B cell (primary cell): ENCODE measurements around the gene CA9. TPM values are rescaled to one million over a fixed set of nuclear protein-coding genes. Genes with fewer than 3 reads are reported as not detected.

ENCODE experiments used
- ATAC-seq: fragments of 200-7000 bp; cut with Tn5 transposase; one replicate; pipeline ENCODE4 v1.10.0; 2021; ENCODE audit warnings: low read depth, mild to moderate bottlenecking, moderate number of reproducible peaks, moderate library complexity
- CTCF ChIA-PET: fragments of 350-600 bp; sonication (Branson Sonifier 250); formaldehyde crosslinking; loops from one replicate; lab custom pipeline; 2021; ENCODE audit warnings: antibody characterized with exemption, inconsistent platforms; lab: Charles Lee
- POLR2A ChIA-PET: fragments of 350-600 bp; sonication (Branson Sonifier 250); formaldehyde crosslinking; loops from one replicate; lab custom pipeline; 2021; ENCODE audit warnings: antibody characterized with exemption; lab: Charles Lee
- DNase-seq: peaks from one replicate; pipeline ENCODE4 v3.0.0; 2013
- H2AFZ ChIP-seq: 2 replicates; pipeline ENCODE4 v1.6.1; 2012; ENCODE audit warnings: mild to moderate bottlenecking, low read depth, low read length; ENCODE audit not compliant: insufficient read depth, poor library complexity, severe bottlenecking
- H3K27ac ChIP-seq, 2 donors: 1 replicate in 1 of 2; 2 replicates in 1 of 2; pipeline ENCODE4 v1.5.1; 2012 to 2013; ENCODE audit warnings: low read length in 2 of 2, mild to moderate bottlenecking in 2 of 2, moderate library complexity in 1 of 2
- H3K27me3 ChIP-seq, 4 experiments: fragments of 200-600 bp in 1 of 4; sonication (generic) in 1 of 4; replicated peaks in 1 of 4; 1 replicate in 2 of 4; 2 replicates in 2 of 4; pipeline versions ENCODE4 v1.6.1 to v1.7.0; 2013 to 2016; ENCODE audit warnings: low read length in 3 of 4, mild to moderate bottlenecking in 2 of 4, mixed read lengths in 1 of 4, moderate library complexity in 1 of 4; ENCODE audit not compliant: insufficient read depth in 4 of 4, control insufficient read depth in 3 of 4; ENCODE audit errors: control extremely low read depth in 1 of 4
- H3K36me3 ChIP-seq, 2 experiments: replicated peaks in 1 of 2; 1 replicate in 1 of 2; 2 replicates in 1 of 2; pipeline versions ENCODE4 v1.6.1 to v1.7.1; 2013; ENCODE audit warnings: low read length in 1 of 2; ENCODE audit not compliant: insufficient read depth in 2 of 2, control insufficient read depth in 1 of 2; ENCODE audit errors: control extremely low read depth in 1 of 2, extremely low read depth in 1 of 2
- H3K4me1 ChIP-seq, 2 donors: fragments of 200-600 bp in 1 of 2; sonication (generic) in 1 of 2; 1 replicate in 1 of 2; 2 replicates in 1 of 2; pipeline versions ENCODE4 v1.5.1 to v1.6.1; 2013 to 2017; ENCODE audit warnings: low read length in 2 of 2; ENCODE audit not compliant: control insufficient read depth in 2 of 2, insufficient read depth in 2 of 2
- H3K4me2 ChIP-seq: replicated peaks from 2 replicates; pipeline ENCODE3; 2012; ENCODE audit warnings: mild to moderate bottlenecking, low read depth, low read length; ENCODE audit not compliant: poor library complexity, severe bottlenecking
- H3K4me3 ChIP-seq, 5 experiments: fragments of 200-600 bp in 1 of 5; sonication (generic) in 1 of 5; 1 replicate in 3 of 5; 2 replicates in 2 of 5; pipeline versions ENCODE4 v1.5.1 to v1.7.0; 2011 to 2016; ENCODE audit warnings: low read length in 4 of 5, mild to moderate bottlenecking in 4 of 5, low read depth in 2 of 5, control low read depth in 1 of 5, moderate library complexity in 1 of 5; ENCODE audit not compliant: insufficient read depth in 1 of 5; ENCODE audit errors: control extremely low read depth in 1 of 5, extremely low read depth in 1 of 5
- H3K79me2 ChIP-seq: fragments of 200-600 bp; sonication (generic); one replicate; pipeline ENCODE4 v1.6.0; 2016; ENCODE audit warnings: low read length; ENCODE audit not compliant: control insufficient read depth, insufficient read depth
- H3K9ac ChIP-seq: fragments of 200-600 bp; sonication (generic); 2 replicates; pipeline ENCODE4 v1.6.1; 2017; ENCODE audit warnings: mild to moderate bottlenecking, low read length, moderate library complexity
- H3K9me3 ChIP-seq, 3 donors: one replicate each; pipeline versions ENCODE4 v1.6.1 to v1.7.1; 2013; ENCODE audit warnings: low read length in 2 of 3; ENCODE audit not compliant: control insufficient read depth in 2 of 3, insufficient read depth in 1 of 3; ENCODE audit errors: control extremely low read depth in 1 of 3
- H4K20me1 ChIP-seq: 2 replicates; pipeline ENCODE4 v1.6.0; 2012; ENCODE audit warnings: mild to moderate bottlenecking, low read length; ENCODE audit not compliant: insufficient read depth, control insufficient read depth, poor library complexity, severe bottlenecking
- H3K27ac Mint-ChIP-seq: one replicate; pipeline ENCODE4 v1.8.0; 2021; ENCODE audit warnings: mixed read lengths
- H3K27me3 Mint-ChIP-seq: one replicate; pipeline ENCODE4 v1.8.0; 2021; ENCODE audit warnings: mixed read lengths
- H3K4me1 Mint-ChIP-seq: one replicate; pipeline ENCODE4 v1.8.0; 2021; ENCODE audit warnings: mixed read lengths
- H3K4me3 Mint-ChIP-seq: one replicate; pipeline ENCODE4 v1.8.0; 2021; ENCODE audit warnings: mixed read lengths
- H3K9me3 Mint-ChIP-seq: one replicate; pipeline ENCODE4 v1.8.0; 2022; ENCODE audit warnings: mixed read lengths; ENCODE audit not compliant: insufficient read depth
- EZH2 ChIP-seq: IDR thresholded peaks from 2 replicates; pipeline ENCODE4 v1.6.1; 2012; ENCODE audit warnings: borderline replicate concordance, low read depth, mild to moderate bottlenecking, moderate library complexity, low read length; ENCODE audit not compliant: insufficient read depth, poor library complexity, severe bottlenecking
- WGBS: methylation state at CpG from one replicate; pipeline ENCODE4 v1.1.5; 2013; ENCODE audit warnings: missing lambda C conversion rate; ENCODE audit not compliant: insufficient coverage; 5-methylcytosine and 5-hydroxymethylcytosine counted together
- intact Hi-C: fragments of 100-400 bp; cut with micrococcal nuclease; formaldehyde crosslinking; loops from one replicate; pipeline ENCODE4 v1.10.0; 2022
- polyA plus RNA-seq: library from polyadenylated mRNA; depleted of rRNA; stranded (reverse); fragments of >200 nt; gene quantifications from 2 replicates; pipeline ENCODE4 v1.2.3, GENCODE V29; 2012
- total RNA-seq, 2 donors: library from RNA; stranded (reverse); fragments of 120-200 nt in 1 of 2; gene quantifications; 1 replicate in 1 of 2; 2 replicates in 1 of 2; pipeline versions ENCODE4 v1.2.3 to v1.2.4, GENCODE V29; 2013 to 2022
- TF ChIP-seq, protein P1 (sequence below): fragments of 200-600 bp; IDR thresholded peaks from one replicate; pipeline ENCODE4 v1.8.0; 2022; ENCODE audit warnings: antibody characterized with exemption, mild to moderate bottlenecking

Gene CA9
- total and polyA plus RNA-seq, 2 donors (not counting 1 experiment from before 2014, with no cell fraction given), result not detected

DNA sequence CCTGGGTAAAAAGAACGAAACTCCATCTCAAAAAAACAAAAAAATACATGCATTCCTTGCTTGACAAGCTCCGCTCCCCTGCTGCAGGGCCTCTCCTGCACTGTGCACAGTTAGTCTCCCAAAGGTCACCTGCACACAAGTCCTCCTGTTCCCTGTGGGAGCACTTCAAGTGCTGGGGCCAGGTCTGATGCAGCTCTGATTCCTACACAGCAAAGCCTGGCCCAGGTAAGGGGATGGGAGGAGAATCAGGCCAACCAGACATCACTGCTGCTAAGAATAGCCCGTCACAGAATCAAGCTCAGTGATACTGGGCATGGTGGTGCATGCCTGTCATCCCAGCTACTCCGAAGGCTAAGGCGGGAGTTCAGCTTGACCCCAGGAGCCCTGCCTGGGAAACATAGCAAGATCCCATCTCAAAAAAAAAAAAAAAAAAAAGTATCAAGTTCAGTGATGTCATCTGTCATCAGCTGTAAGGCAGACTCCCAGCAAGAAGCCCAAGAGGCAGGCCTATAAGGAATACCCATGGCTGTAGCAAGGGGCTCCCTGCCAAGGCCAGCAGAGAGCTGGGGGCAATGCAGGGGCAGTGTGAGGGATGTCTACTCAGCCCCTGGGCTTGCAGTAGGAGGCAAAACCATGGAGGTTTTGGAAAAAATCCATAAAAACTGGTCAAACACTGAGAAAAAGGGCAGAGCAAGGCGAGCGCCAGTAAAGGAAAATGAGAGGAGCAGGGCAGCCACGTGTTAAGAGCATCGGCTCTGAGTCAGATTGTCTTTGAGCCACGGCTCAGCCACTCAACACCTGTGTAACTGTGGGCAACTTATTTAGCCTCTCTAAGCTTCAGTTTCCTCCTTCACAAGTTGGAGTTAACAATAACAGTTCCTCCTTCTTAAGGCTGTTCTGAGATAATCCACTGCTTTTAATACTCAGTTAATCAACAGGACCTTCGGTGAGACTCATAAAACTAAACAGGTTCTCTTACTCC is 12.8 kb downstream of the CA9 start:
- Histone ChIP-seq H3K9me3 (no peaks in the 10 kb centered on the region), H3K36me3 (no peaks in the 10 kb centered on the region), H3K79me2 (no peaks in the 10 kb centered on the region), H4K20me1 (no peaks in the 10 kb centered on the region), H3K27ac (no peak overlapping the region), H3K9ac (no peak overlapping the region), H3K4me1 (peaks cover 3 to 18% of the 10 kb centered on the region in 2 donors), H3K4me2 (no peak overlapping the region), H3K27me3 (no peaks in the 10 kb centered on the region), H3K4me3 (no peak overlapping the region), H2AFZ (no peak overlapping the region)
- TF ChIP-seq, protein P1, sequence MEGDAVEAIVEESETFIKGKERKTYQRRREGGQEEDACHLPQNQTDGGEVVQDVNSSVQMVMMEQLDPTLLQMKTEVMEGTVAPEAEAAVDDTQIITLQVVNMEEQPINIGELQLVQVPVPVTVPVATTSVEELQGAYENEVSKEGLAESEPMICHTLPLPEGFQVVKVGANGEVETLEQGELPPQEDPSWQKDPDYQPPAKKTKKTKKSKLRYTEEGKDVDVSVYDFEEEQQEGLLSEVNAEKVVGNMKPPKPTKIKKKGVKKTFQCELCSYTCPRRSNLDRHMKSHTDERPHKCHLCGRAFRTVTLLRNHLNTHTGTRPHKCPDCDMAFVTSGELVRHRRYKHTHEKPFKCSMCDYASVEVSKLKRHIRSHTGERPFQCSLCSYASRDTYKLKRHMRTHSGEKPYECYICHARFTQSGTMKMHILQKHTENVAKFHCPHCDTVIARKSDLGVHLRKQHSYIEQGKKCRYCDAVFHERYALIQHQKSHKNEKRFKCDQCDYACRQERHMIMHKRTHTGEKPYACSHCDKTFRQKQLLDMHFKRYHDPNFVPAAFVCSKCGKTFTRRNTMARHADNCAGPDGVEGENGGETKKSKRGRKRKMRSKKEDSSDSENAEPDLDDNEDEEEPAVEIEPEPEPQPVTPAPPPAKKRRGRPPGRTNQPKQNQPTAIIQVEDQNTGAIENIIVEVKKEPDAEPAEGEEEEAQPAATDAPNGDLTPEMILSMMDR, result no peak
- no peak for TF ChIP-seq EZH2
- intact Hi-C loops, result no loop called here
- Mint-ChIP-seq H3K4me1 (peaks cover 11% of the 10 kb centered on the region), H3K4me3 (no peak overlapping the region), H3K9me3 (no peaks in the 10 kb centered on the region), H3K27me3 (no peaks in the 10 kb centered on the region), H3K27ac (no peak overlapping the region)
- ChIA-PET CTCF (interaction anchor here (0.8 to 7.6 kb wide), 3 partner anchors 8 to 37 kb away, joined by 3 to 82 read pairs (median 3); no protein-coding TSS in a partner anchor), POLR2A (interaction anchor here (0.6 kb wide), 1 partner anchor 693 kb away, joined by 4 read pairs; no protein-coding TSS in a partner anchor)
- ATAC-seq (no peak), DNase-seq (no peak)
- 85% methylated on average over 9 of the region's 11 CpGs for WGBS

DNA sequence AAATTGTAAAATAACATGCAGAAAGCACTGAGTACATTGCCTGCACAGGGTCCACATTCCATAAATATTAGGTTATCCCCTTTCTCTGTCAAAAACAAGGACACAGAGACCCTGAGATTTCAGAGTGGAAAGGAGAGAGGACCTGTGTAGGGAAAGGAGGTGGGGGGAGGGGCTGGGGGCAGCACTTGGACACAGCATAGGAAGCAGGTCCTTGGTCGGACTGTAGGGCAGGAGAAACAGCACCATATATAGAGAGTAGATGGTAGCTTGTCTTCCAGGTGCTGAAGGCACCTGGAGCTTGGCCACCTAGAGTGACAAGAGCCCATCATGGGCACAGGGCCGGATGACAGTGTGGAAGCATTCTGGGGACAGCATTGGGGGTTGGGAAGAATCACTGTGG is 13.6 kb downstream of the CA9 start:
- ATAC-seq, result no peak
- H3K4me1 ChIP-seq, result peaks cover 3 to 17% of the 10 kb centered on the region in 2 donors
- no peak for TF ChIP-seq EZH2
- TF ChIP-seq, protein P1, result no peak
- no peaks in the 10 kb centered on the region for H3K27me3 ChIP-seq
- peaks cover 11% of the 10 kb centered on the region for H3K4me1 Mint-ChIP-seq
- no peaks in the 10 kb centered on the region for H3K9me3 Mint-ChIP-seq
- H3K36me3 ChIP-seq, result no peaks in the 10 kb centered on the region
- no peak overlapping the region for H3K4me3 ChIP-seq
- no peak for DNase-seq
- no peak overlapping the region for H3K4me3 Mint-ChIP-seq
- H3K79me2 ChIP-seq, result no peaks in the 10 kb centered on the region
- WGBS, result 87% methylated on average over 2 of the region's 2 CpGs
- no peaks in the 10 kb centered on the region for H3K9me3 ChIP-seq
- POLR2A ChIA-PET, result no interaction called here
- H3K27ac ChIP-seq, result no peak overlapping the region
- no peak overlapping the region for H3K9ac ChIP-seq
- no peak overlapping the region for H3K4me2 ChIP-seq
- intact Hi-C loops, result no loop called here
- H2AFZ ChIP-seq, result no peak overlapping the region
- CTCF ChIA-PET, result interaction anchor here (1.1 to 7.6 kb wide), 4 partner anchors 8 to 49 kb away, joined by 3 to 82 read pairs (median 4); no protein-coding TSS in a partner anchor
- H3K27me3 Mint-ChIP-seq, result no peaks in the 10 kb centered on the region
- H4K20me1 ChIP-seq, result no peaks in the 10 kb centered on the region
- H3K27ac Mint-ChIP-seq, result no peak overlapping the region
